HG02970 (cell line): ENCODE results near the gene MINK1.
A peak's percentile ranks its signal among the peaks of the same experiment; 100 is the strongest.
"Not testable (repeated sequence)": the region's sequence is repeated elsewhere in the genome, so short reads cannot be mapped to it uniquely, and the experiment has no call there.

Experiments
- ATAC-seq: cut with Tn5 transposase; IDR thresholded peaks from one replicate; pipeline ENCODE4 v1.9.1; 2021; ENCODE audit warnings: mild to moderate bottlenecking, moderate library complexity, moderate number of reproducible peaks; ENCODE audit not compliant: unreplicated experiment, low FRiP score

Gene MINK1

DNA sequence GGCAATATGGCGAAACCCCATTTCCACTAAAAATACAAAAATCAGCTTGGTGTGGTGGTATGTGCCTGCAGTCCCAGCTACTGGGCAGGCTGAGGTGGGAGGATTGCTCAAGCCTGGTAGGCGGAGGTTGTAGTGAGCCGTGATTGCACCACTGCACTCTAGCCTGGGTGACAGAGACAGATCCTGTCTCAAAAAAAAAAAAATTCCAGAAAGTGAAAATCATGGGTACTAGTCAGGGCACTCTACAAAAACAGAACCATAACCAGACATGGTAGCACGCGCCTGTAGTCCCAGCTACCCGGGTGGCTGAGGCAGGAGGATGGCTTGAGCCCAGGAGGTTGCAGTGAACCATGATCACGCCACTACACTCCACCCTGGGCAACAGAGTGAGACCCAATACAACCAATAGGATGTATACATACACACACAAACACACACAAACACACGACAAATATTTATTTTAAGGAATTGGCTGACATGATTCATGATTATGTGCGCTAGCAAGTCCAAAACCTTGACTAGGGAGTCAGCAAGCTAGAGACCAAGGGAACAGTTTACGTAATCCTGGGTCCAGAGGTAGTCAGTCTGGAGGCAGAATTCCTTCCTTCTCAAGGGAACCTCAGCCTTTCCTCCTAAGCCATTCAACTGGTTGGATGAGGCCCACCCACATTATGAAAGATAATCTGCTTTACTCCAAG, 87.4 kb downstream of the MINK1 start:
- no peak for ATAC-seq

DNA sequence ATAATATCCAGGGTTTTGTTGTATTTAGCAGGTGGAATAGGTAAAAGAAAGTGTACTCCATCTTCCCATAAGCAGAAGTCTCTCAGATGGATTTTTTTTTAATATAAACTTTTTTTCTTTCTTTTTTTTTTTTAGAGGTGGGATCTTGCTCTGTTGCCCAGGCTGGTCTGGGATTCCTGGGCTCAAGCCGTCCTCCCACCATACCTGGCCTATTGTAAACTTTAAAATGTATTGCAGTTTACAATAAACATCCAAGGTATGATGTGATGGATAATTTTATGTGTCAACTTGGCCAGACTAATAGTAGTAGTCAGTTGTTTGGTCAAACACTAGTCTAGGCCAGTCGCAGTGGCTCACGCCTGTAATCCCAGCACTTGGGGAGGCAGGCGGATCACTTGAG, 88.2 kb downstream of the MINK1 start:
- no peak for ATAC-seq

DNA sequence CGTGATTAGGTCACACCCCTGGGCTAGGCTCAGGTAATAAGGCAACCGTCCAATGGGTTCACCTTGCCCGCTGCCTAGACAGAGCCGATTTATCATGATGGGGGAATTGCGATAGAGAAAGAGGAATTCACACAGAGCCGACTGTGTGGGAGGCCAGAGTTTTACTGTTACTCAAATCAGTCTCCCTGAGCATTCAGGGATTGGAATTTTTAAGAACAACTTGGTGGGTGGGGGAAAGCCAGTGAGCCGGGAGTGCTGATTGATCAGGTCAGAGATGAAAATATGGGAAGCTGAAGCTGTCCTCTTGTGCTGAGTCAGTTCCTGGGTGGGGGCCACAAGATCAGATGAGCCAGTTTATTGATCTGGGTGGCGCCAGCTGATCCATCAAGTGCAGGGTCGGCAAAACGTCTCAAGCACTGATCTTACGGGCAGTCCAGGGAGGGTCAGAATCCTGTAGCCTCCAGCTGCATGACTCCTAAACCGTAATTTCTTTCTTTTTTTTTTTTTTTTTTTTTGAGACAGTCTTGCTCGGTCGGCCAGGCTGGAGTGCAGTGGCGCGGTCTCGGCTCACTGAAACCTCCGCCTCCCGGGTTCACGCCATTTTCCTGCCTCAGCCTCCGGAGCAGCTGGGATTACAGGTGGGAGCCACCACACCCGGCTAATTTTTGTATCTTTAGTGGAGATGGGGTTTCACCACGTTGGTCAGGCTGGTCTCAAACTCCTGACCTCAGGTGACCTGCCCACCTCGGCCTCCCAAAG, 93.6 kb downstream of the MINK1 start:
- not testable (repeated sequence) for ATAC-seq

DNA sequence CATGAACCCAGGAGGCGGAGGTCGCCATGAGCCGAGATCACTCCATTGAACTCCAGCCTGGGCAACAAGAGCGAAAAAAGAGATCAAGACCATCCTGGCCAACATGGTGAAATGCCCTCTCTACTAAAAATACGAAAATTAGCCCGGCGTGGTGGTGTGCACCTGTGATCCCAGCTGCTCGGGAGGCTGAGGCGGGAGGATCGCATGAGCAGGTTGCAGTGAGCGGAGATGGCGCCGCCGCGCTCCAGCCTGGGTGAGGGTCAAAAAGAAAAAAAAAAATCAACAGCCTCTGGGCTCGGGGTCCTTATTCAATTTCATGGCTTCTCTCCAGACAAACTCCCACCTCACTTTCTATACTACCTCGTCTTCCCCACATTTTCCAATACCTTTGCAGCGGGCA, 95.7 kb downstream of the MINK1 start:
- ATAC-seq = no peak

DNA sequence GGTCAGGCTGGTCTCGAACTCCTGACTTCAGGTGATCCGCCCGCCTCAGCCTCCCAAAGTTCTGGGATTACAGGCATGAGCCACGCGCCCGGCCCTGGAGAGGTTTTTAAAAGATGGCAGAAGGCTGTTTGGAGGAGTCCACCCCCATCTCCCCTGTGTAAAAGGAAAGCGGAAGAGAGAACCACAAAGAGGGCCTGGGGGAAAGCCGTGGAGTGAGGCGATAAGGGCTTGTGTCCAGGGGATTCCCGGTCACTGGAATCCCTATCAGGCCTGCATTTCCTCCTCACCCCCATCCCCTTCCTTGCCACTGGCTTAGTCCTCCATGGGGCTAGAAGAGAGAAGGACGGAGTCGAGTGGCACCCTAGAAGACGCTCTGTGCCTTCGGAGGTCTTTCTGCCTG, 98.8 kb downstream of the MINK1 start, which contains the start of gene GP1BA:
GP1BA (plus strand) TSS at position 315 of the 400 bp plus-strand sequence. CDS start 328 bp downstream, outside the sequence.
- no peak for ATAC-seq

DNA sequence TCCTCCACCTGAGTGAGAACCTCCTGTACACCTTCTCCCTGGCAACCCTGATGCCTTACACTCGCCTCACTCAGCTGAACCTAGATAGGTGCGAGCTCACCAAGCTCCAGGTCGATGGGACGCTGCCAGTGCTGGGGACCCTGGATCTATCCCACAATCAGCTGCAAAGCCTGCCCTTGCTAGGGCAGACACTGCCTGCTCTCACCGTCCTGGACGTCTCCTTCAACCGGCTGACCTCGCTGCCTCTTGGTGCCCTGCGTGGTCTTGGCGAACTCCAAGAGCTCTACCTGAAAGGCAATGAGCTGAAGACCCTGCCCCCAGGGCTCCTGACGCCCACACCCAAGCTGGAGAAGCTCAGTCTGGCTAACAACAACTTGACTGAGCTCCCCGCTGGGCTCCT, 99.6 kb downstream of the MINK1 start:
- no peak for ATAC-seq

DNA sequence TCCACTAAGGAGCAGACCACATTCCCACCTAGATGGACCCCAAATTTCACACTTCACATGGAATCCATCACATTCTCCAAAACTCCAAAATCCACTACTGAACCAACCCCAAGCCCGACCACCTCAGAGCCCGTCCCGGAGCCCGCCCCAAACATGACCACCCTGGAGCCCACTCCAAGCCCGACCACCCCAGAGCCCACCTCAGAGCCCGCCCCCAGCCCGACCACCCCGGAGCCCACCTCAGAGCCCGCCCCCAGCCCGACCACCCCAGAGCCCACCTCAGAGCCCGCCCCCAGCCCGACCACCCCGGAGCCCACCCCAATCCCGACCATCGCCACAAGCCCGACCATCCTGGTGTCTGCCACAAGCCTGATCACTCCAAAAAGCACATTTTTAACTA, 100.5 kb downstream of the MINK1 start:
- ATAC-seq = no peak

DNA sequence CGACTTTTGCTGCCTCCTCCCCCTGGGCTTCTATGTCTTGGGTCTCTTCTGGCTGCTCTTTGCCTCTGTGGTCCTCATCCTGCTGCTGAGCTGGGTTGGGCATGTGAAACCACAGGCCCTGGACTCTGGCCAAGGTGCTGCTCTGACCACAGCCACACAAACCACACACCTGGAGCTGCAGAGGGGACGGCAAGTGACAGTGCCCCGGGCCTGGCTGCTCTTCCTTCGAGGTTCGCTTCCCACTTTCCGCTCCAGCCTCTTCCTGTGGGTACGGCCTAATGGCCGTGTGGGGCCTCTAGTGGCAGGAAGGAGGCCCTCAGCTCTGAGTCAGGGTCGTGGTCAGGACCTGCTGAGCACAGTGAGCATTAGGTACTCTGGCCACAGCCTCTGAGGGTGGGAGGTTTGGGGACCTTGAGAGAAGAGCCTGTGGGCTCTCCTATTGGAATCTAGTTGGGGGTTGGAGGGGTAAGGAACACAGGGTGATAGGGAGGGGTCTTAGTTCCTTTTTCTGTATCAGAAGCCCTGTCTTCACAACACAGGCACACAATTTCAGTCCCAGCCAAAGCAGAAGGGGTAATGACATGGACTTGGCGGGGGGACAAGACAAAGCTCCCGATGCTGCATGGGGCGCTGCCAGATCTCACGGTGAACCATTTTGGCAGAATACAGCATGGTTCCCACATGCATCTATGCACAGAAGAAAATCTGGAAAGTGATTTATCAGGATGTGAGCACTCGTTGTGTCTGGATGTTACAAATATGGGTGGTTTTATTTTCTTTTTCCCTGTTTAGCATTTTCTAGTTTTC, 101.2 kb downstream of the MINK1 start:
- no peak for ATAC-seq

DNA sequence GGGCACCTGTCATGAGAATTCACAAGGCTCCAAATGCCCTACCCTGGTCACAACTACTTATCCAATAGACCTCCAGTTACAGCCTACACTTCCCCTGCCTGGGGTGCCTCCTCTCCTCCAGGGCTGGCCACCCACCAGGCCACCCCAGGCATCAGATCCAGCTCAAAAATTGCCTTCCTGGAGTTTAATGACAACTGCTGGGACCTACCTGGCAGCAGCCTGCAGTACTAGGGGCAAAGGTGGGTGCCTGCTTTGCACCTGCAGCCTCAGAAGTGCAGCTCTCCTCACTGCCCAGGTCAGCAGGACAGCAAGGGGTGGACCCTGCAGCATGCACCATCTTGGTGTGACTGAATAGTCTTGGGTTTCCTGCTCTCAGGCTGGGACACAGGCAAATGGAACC, 102.5 kb downstream of the MINK1 start:
- no peak for ATAC-seq

DNA sequence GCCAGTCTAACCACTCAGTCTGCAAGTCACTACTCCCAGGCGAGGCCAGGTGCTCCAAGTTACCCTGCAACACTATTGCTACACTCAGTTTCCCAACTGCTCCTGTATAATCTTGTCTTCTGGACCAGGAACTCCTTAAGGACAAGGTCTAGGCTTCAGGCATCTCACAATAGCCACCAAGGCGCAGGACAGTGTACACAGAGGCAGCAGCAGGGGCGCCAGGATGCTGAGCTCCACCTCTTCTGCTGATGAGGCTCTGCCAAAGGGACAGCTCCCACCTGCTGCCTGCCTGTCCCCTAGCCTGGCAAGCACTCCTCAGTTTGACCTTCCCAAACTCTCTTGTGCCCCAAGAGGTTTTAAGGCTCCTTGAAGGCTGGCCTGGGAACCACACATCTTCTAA, 103.3 kb downstream of the MINK1 start:
- no peak for ATAC-seq

DNA sequence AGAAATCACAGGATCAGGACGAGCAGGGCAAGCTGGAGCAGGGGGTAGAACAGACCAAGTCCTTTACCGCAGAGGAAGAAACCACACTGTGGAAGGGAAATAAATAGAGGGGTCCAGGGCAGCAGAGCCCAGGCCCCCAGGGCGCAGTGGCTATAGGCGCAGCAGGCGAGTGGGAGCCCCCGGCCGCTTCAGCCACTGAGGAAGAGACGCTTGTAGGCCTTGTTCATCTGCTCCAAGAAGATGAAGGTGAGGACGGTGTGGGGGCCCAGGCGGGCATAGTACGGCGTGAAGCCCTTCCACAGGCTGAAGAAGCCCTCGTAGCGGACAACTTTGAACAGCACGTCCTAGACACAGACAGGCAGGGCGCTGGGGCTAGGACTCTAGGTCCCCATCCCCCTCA, 104.4 kb downstream of the MINK1 start:
- ATAC-seq = no peak

DNA sequence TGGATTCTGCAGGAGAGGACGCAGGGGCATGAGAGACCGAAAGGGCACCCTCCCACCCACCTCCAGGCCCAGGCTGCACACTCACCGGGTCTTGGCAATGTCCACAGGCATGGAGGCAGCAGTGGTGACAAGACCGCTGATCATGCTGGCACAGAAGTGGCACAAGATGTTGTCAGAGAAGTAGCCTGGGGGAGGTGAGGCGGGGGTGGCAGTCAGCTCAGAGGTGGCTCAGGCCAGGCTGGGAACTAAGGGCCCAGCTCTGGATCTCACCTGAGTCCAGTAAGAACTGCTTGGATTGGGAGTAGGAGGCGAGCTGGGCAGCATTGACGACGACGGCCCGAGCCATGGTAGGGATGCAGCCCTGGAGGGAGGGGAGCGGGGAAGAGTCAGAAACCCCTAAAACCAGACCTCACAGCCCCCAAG, 104.9 kb downstream of the MINK1 start:
- no peak for ATAC-seq

DNA sequence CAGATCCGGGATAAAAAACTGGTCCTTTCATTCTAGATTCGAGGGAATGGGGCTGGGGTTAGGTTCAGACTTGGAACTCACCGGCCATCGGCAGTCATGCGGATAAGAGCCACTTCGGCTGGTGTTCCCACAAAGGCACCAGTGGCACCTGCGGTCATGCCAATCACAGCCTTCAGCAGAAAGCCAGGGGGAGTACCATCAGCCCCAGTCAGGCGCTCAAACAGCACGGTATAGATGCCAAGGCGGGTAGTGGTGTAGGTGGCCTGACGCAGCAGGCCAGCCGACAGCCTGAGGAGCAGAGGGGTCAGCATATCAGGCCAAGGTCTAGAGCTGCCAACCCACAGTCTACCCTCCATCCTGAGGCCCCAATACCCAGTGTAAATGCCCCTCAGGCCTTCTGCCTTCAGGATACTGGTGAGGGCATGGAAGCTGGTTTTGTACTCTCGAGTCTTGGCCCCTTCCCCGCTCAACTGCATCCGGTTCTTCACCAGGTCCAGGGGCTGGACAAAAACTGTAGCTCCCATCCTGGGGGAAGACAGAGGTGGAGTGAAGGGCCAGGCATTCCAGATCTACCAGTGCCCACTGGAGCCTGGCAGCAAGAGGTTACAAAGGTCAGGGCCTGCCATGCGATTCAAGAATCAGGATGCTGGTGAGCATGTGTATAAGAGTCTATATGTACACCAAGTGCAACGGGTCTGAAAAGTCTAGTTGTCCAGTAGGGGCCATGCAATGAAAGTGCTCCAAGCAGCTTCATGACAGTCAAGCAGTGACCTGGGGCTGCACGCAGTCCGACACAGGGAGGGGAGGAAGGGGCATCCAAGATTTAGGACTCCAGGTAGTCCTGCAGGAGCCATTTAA, 105.8 kb downstream of the MINK1 start:
- no peak for ATAC-seq

DNA sequence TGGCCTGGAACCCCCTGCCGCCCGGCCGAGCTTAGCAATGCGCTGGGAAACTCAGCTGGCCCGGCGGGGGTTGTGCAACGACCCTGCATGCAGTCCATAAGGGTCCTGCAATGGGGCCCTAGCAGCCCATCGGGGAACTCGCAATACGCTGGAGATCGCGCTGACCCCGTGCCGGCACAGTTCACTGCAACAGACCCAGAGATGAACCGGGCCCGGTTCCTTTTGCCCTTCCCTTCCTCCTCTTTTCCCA, 106.3 kb downstream of the MINK1 start:
- no peak for ATAC-seq

DNA sequence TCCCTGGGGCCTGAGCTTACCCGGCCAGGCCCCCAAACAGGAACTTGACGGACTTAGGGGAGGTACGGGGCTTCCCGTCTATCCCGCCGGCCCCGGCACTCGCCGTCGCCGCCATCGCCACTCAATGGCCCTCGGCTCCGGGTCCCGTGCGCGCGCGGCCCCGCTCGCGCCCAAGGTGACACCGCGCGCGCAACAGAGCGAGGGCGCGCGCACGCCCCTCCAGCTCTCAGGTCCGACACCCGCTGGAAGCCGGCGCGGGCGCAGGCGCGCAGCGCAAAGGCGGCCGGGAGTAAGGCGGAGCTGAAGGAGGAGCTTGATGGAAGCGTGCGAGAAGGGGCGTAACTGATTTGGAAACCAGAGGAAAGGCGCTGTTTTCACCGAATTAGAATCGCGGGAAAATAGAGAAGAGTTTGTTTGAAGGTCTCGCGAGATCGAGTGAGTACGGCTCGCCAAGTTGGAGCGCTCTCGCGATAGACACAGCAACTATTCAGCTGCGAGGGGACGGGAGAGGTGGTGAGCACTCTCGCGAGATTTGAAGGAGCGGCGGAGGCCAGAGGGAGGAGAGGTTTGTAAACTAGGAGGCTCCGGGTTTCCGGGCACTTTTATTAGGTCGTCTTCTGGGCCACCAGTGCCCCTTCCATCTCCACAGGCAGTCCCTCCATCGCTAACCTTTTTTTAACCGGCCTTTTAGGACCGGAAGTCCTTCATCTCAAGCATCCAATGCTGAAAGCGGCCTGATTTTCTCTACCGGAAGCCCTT, 106.8 kb downstream of the MINK1 start, which contains the start of the genes RNF167 and SLC25A11:
RNF167 (plus strand) TSS at position 473 of the 759 bp plus-strand sequence. CDS start 642 bp downstream, outside the sequence.
SLC25A11 (minus strand) TSS at position 251 of the 759 bp plus-strand sequence; CDS start at position 115, 136 bp downstream.
- ATAC-seq = peak; percentile 81

DNA sequence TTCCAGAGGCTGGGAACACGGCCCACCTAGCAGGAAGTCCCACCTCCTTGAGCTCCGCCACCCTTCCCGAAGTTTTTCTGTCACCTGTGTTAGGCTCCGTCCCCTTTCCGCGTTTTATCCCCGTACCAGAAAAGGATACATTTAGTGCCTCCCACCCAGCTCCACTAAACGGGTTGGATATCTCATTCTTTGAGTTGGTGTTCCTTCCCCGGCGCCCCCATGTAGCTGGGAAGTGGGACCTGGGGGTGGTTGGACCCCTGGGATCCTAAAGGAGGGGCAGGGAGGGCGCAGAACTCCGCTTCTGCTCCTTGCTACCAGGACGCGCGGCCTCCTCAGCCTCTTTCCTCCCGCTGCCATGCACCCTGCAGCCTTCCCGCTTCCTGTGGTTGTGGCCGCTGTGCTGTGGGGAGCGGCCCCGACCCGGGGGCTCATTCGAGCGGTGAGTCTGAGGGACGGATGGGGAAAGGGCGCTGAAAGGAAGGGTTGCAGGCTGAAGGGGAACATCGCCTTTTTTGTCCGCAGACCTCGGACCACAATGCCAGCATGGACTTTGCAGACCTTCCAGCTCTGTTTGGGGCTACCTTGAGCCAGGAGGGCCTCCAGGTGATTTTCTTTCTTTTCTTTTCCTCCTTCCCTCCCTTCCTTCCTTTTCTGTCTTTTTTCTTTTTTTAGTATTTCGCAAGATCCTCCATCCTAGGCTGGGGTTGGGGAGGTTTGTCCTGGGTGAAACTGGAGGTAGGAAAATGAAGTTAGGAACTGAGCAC, 107.6 kb downstream of the MINK1 start:
- ATAC-seq = no peak

DNA sequence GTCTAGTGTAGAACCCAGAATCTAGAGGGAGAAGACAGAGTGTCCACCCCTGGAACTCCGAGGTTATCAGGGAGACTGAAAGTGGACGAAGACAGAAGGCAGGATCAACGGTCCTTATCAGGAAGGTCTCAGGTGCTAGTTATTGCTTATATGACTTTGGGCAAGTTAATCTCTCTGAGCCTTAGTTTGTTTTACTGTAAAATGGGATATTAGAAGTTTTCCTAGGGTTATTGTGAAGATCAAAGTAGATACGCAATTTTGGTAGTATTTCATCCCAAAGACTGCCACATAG, 108.1 kb downstream of the MINK1 start:
- ATAC-seq = no peak

DNA sequence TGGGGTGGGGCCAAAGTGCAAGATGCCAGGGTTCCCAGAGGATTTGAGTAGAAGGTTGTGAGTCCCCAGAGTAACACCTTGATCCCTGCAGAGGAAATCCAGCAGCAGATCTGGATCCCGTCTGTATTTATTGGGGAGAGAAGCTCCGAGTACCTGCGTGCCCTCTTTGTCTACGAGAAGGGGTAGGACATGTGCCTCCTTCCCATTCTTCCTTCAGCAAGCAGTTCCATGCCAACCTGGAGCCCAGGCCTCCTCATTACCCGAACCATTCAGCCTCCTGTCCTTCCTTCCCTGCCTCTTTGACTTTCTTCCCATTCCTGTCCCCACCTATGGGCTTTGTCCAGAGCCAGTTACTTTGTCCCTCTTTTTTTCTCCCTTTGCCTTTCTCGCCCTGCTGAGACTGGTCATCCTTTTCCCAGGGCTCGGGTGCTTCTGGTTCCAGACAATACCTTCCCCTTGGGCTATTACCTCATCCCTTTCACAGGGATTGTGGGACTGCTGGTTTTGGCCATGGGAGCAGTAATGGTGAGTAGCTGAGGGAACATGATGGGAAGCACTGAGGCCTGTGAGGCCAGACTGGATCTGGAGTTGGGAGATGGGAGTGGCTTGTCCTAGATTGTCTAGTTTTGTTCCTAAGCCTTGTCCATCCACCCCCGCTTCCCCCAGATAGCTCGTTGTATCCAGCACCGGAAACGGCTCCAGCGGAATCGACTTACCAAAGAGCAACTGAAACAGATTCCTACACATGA, 109.8 kb downstream of the MINK1 start:
- ATAC-seq = no peak
